ENCODE data around the gene IFITM1. TPM values are rescaled to one million over a fixed set of nuclear protein-coding genes. Genes with fewer than 3 reads are reported as not detected.

Gene IFITM1
- total and polyA plus RNA-seq, 2 of the 13 experiments (the other 11 are each of a cell fraction or from before 2014, with no cell fraction given), result 0.38 to 11.1 TPM

DNA sequence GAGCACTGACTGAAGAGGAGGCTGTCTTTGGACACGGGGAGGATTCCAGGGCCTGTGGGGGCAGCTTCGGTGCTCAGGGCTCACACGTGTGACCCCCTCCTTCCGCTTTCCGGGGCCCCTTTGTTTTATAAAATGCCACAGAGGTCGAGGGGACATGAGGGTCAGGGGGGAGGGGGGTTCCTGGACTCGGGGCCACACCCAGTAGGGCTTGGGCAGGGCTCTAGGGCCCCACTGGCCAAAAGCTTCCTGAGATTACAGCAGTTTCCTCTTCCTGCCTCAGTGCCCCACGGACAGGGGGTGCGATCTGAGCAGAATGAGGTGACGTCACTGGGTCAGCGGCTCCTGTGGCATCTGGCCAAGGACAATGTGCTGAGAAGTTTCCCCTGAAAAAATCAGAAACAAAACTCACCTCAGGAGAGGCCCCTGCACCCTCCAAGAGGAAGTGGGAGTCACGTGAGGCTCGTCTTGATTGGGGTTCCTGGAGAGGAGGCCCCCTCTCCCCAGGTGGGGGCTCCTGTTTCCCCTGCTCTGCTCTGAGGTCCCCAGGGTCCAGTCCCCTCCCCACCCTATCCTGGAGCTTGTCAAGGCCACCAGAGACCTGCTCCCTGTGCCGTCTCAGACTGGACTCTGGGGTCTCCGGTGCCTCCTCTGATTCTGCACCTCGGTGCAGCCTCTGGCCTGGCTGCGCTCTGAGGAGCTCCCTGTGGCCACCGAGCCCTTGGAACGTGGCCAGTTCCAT lies 13.2 kb downstream of the IFITM1 start (continued):
- TF ChIP-seq, protein P1, sequence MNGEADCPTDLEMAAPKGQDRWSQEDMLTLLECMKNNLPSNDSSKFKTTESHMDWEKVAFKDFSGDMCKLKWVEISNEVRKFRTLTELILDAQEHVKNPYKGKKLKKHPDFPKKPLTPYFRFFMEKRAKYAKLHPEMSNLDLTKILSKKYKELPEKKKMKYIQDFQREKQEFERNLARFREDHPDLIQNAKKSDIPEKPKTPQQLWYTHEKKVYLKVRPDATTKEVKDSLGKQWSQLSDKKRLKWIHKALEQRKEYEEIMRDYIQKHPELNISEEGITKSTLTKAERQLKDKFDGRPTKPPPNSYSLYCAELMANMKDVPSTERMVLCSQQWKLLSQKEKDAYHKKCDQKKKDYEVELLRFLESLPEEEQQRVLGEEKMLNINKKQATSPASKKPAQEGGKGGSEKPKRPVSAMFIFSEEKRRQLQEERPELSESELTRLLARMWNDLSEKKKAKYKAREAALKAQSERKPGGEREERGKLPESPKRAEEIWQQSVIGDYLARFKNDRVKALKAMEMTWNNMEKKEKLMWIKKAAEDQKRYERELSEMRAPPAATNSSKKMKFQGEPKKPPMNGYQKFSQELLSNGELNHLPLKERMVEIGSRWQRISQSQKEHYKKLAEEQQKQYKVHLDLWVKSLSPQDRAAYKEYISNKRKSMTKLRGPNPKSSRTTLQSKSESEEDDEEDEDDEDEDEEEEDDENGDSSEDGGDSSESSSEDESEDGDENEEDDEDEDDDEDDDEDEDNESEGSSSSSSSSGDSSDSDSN (CRISPR knock-in tag; IDR thresholded peaks at IDR 0.05), result peak; percentile 17; the same call in 1 of the 2 replicates
- 0 out of 2 replicates have a peak, but pooled peaks have one; percentile 6 for TF ChIP-seq MYC (CRISPR knock-in tag; IDR thresholded peaks at IDR 0.05; ENCODE audit: borderline replicate concordance)
- 0 out of 2 replicates have a peak, but pooled peaks have one; percentile 48 for TF ChIP-seq ZNF136 (CRISPR knock-in tag; IDR thresholded peaks at IDR 0.05; ENCODE audit: low read depth)
- no peak for TF ChIP-seq SRSF1 (optimal IDR thresholded peaks at IDR 0.05; ENCODE audit: low read depth, low read length)
- TF ChIP-seq SIN3B (IDR thresholded peaks at IDR 0.05; ENCODE audit: low read length), result no peak
- 0 out of 2 replicates have a peak, but pooled peaks have one; percentile 13 for TF ChIP-seq ZNF747 (CRISPR knock-in tag; IDR thresholded peaks at IDR 0.05; ENCODE audit: borderline replicate concordance)
- TF ChIP-seq CREB1 (IDR thresholded peaks at IDR 0.05), result peak; percentile 94
- TF ChIP-seq CREB1 (CRISPR knock-in tag; IDR thresholded peaks at IDR 0.05), result peak; percentile 67
- TF ChIP-seq CCDC6 (CRISPR knock-in tag; IDR thresholded peaks at IDR 0.05), result no peak
- peak; percentile 97 for TF ChIP-seq ZNF263 (CRISPR knock-in tag; IDR thresholded peaks at IDR 0.05)
- TF ChIP-seq NR2F6 (IDR thresholded peaks at IDR 0.05), result 0 out of 2 replicates have a peak, but pooled peaks have one; percentile 16
- no peak for TF ChIP-seq NR2F6 (CRISPR knock-in tag; IDR thresholded peaks at IDR 0.05)
- peak; percentile 52 for TF ChIP-seq POLR2G (IDR thresholded peaks at IDR 0.05; ENCODE audit: low read depth, low read length)
- peak; percentile 52; the same call in 1 of the 2 replicates for TF ChIP-seq SMAD9 (CRISPR knock-in tag; IDR thresholded peaks at IDR 0.05)
- TF ChIP-seq, protein P2, sequence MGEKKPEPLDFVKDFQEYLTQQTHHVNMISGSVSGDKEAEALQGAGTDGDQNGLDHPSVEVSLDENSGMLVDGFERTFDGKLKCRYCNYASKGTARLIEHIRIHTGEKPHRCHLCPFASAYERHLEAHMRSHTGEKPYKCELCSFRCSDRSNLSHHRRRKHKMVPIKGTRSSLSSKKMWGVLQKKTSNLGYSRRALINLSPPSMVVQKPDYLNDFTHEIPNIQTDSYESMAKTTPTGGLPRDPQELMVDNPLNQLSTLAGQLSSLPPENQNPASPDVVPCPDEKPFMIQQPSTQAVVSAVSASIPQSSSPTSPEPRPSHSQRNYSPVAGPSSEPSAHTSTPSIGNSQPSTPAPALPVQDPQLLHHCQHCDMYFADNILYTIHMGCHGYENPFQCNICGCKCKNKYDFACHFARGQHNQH (CRISPR knock-in tag; IDR thresholded peaks at IDR 0.05), result peak; percentile 41; the same call in 1 of the 2 replicates
- TF ChIP-seq THAP11 (CRISPR knock-in tag; IDR thresholded peaks at IDR 0.05), result 0 out of 2 replicates have a peak, but pooled peaks have one; percentile 16
- peak; percentile 93 for TF ChIP-seq ATF7 (IDR thresholded peaks at IDR 0.05)
- peak; percentile 75 for TF ChIP-seq ATF7 (CRISPR knock-in tag; IDR thresholded peaks at IDR 0.05)
- TF ChIP-seq, protein P3, sequence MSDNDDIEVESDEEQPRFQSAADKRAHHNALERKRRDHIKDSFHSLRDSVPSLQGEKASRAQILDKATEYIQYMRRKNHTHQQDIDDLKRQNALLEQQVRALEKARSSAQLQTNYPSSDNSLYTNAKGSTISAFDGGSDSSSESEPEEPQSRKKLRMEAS (IDR thresholded peaks at IDR 0.05), result peak; percentile 28; the same call in 1 of the 2 replicates
- peak; percentile 23; the same call in 1 of the 2 replicates for TF ChIP-seq KDM2A (CRISPR knock-in tag; IDR thresholded peaks at IDR 0.05; ENCODE audit: borderline replicate concordance, low read depth)
- TF ChIP-seq, protein P4, sequence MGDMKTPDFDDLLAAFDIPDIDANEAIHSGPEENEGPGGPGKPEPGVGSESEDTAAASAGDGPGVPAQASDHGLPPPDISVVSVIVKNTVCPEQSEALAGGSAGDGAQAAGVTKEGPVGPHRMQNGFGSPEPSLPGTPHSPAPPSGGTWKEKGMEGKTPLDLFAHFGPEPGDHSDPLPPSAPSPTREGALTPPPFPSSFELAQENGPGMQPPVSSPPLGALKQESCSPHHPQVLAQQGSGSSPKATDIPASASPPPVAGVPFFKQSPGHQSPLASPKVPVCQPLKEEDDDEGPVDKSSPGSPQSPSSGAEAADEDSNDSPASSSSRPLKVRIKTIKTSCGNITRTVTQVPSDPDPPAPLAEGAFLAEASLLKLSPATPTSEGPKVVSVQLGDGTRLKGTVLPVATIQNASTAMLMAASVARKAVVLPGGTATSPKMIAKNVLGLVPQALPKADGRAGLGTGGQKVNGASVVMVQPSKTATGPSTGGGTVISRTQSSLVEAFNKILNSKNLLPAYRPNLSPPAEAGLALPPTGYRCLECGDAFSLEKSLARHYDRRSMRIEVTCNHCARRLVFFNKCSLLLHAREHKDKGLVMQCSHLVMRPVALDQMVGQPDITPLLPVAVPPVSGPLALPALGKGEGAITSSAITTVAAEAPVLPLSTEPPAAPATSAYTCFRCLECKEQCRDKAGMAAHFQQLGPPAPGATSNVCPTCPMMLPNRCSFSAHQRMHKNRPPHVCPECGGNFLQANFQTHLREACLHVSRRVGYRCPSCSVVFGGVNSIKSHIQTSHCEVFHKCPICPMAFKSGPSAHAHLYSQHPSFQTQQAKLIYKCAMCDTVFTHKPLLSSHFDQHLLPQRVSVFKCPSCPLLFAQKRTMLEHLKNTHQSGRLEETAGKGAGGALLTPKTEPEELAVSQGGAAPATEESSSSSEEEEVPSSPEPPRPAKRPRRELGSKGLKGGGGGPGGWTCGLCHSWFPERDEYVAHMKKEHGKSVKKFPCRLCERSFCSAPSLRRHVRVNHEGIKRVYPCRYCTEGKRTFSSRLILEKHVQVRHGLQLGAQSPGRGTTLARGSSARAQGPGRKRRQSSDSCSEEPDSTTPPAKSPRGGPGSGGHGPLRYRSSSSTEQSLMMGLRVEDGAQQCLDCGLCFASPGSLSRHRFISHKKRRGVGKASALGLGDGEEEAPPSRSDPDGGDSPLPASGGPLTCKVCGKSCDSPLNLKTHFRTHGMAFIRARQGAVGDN (CRISPR knock-in tag; IDR thresholded peaks at IDR 0.05), result peak; percentile 83
- 0 out of 2 replicates have a peak, but pooled peaks have one; percentile 9 for TF ChIP-seq SOX5 (CRISPR knock-in tag; IDR thresholded peaks at IDR 0.05; ENCODE audit: borderline replicate concordance)
- TF ChIP-seq ZNF207 (IDR thresholded peaks at IDR 0.05; ENCODE audit: borderline replicate concordance), result no peak
- TF ChIP-seq GATAD2A (CRISPR knock-in tag; IDR thresholded peaks at IDR 0.05), result peak; percentile 41; the same call in 1 of the 2 replicates
